Measurements from ENCODE around the gene CAMTA1.
"Not testable (repeated sequence)": the region's sequence is repeated elsewhere in the genome, so short reads cannot be mapped to it uniquely, and the experiment has no call there.

Gene CAMTA1

DNA sequence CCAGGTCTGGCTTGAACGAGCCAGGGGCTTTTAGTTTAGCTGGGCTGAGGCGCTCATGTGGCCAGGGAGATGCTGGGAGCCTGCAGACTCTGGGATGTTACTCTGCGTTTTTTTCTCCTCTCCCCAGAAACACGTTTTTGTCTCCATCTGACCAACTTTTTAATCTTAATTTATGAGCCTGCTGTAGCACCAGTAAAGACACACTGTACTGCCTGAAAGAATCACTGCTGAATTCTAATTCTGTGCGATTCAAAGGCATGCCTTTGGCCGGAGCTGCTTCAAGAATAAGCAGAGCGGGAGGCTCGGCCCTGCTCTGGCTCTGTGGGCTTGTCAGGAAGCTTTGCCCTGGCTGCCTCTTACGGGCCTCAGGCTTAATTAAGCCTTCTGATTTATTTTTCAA is 129.5 kb downstream of the CAMTA1 start:
- H3K9me3 ChIP-seq (ENCODE audit: low read length), result no peaks in the 10 kb centered on the region
- peaks cover 0 to 22% of the 10 kb centered on the region in 2 donors for H3K27me3 ChIP-seq (ENCODE audit: control insufficient read depth in 1 of 2, insufficient read depth in 2 of 2, low read length in 2 of 2)
- no peak overlapping the region for H3K4me3 ChIP-seq (ENCODE audit: low read depth in 1 of 2, low read length in 2 of 2)
- no peak overlapping the region for H3K9ac ChIP-seq (ENCODE audit: low read length)
- no peak overlapping the region for H3K27ac ChIP-seq (ENCODE audit: low read depth, low read length)
- H3K36me3 ChIP-seq (ENCODE audit: insufficient read depth, low read length), result no peaks in the 10 kb centered on the region
- no peaks in the 10 kb centered on the region for H3K4me1 ChIP-seq (ENCODE audit: insufficient read depth, low read length)

- peaks cover 0 to 17% of the 10 kb centered on the region in 2 donors for H3K27me3 ChIP-seq (ENCODE audit: control insufficient read depth in 1 of 2, insufficient read depth in 2 of 2, low read length in 2 of 2)
These were observed 130.8 kb downstream of the CAMTA1 start for GRCh38 chr1:6915999-6916565.

DNA sequence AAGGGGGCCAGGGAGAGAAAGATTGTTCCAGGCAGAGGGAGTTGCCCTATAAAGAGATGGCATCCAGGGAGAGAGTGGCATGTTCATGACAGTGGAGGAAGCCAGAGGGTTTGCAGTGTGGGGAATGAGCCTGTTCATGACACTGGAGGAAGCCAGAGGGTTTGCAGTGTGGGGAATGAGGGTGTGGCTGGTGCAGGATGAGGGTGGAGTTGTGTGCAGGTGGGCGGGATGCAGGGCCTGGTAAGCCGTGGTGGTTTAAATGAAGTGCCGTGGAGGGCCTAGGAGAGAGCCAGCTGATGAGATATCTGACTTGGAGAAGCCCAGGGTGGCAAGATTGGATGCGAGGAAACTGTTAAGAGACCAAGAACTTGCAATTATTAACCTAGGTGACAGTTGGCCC is 131.8 kb downstream of the CAMTA1 start:
- H3K9me3 ChIP-seq (ENCODE audit: low read length), result no peaks in the 10 kb centered on the region
- no peak overlapping the region for H3K4me3 ChIP-seq (ENCODE audit: low read depth in 1 of 2, low read length in 2 of 2)
- no peak overlapping the region for H3K9ac ChIP-seq (ENCODE audit: low read length)
- peaks cover 4% of the 10 kb centered on the region for H3K4me1 ChIP-seq (ENCODE audit: insufficient read depth, low read length)
- no peaks in the 10 kb centered on the region for H3K36me3 ChIP-seq (ENCODE audit: insufficient read depth, low read length)
- peaks cover 0 to 17% of the 10 kb centered on the region in 2 donors for H3K27me3 ChIP-seq (ENCODE audit: control insufficient read depth in 1 of 2, insufficient read depth in 2 of 2, low read length in 2 of 2)
- no peak overlapping the region for H3K27ac ChIP-seq (ENCODE audit: low read depth, low read length)

More at GRCh38 chr1:6915999-6916565, 130.8 kb downstream of the CAMTA1 start:
- Histone ChIP-seq H3K4me1 (ENCODE audit: insufficient read depth, low read length) (no peaks in the 10 kb centered on the region), H3K27ac (ENCODE audit: low read depth, low read length) (no peak overlapping the region), H3K4me3 (ENCODE audit: low read depth in 1 of 2, low read length in 2 of 2) (no peak overlapping the region), H3K36me3 (ENCODE audit: insufficient read depth, low read length) (no peaks in the 10 kb centered on the region), H3K9me3 (ENCODE audit: low read length) (no peaks in the 10 kb centered on the region), H3K9ac (ENCODE audit: low read length) (no peak overlapping the region)

DNA sequence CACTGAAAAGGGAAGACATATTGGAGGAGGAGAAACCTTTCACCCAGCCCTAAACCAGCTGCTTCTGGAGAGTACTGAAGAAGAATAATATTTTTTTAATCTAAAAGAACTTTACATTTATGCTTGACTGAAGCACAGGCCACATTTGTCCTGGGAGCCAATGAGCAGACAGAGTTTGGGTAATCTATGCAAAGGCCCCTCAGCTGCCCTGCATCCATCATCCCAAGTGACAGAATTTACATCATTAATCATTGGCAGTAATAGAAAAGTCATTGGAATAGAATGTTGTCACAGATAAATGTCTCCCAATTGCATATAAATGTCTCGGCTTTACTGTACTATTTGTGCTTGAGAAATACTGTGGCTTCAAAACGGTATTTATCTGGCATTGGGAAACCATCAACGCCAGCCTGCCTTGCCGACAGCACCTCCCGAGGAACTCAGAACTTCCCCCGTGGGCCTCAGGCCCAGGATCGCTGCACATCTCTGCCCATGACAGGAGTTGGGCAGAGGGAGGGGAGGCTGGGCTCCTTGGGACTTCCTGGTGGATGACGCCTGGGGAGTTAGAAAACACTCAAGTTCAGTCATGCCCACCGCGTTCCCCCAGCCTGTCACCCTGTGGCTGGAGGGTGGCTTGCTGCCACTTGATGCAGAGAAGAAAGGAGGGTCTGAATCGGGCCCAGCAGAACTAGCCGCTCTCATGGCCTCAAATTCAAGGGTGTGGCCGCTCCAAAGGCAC is 133.1 kb downstream of the CAMTA1 start:
- Histone ChIP-seq H3K4me3 (ENCODE audit: low read depth in 1 of 2, low read length in 2 of 2) (no peak overlapping the region), H3K9me3 (ENCODE audit: low read length) (no peaks in the 10 kb centered on the region), H3K27ac (ENCODE audit: low read depth, low read length) (no peak overlapping the region), H3K4me1 (ENCODE audit: insufficient read depth, low read length) (peaks cover 15% of the 10 kb centered on the region), H3K9ac (ENCODE audit: low read length) (no peak overlapping the region), H3K36me3 (ENCODE audit: insufficient read depth, low read length) (no peaks in the 10 kb centered on the region), H3K27me3 (ENCODE audit: control insufficient read depth in 1 of 2, insufficient read depth in 2 of 2, low read length in 2 of 2) (peaks cover 0 to 7% of the 10 kb centered on the region in 2 donors)

GRCh38 chr1:6918925-6919511 is 133.8 kb downstream of the CAMTA1 start:
- H3K27me3 ChIP-seq (ENCODE audit: control insufficient read depth in 1 of 2, insufficient read depth in 2 of 2, low read length in 2 of 2), result peaks cover 0 to 5% of the 10 kb centered on the region in 2 donors
- H3K36me3 ChIP-seq (ENCODE audit: insufficient read depth, low read length), result no peaks in the 10 kb centered on the region
- peaks cover 20% of the 10 kb centered on the region for H3K4me1 ChIP-seq (ENCODE audit: insufficient read depth, low read length)
- H3K9ac ChIP-seq (ENCODE audit: low read length), result no peak overlapping the region
- no peak overlapping the region for H3K4me3 ChIP-seq (ENCODE audit: low read depth in 1 of 2, low read length in 2 of 2)
- no peaks in the 10 kb centered on the region for H3K9me3 ChIP-seq (ENCODE audit: low read length)
- H3K27ac ChIP-seq (ENCODE audit: low read depth, low read length), result no peak overlapping the region

GRCh38 chr1:6921506-6921905 is 136.3 kb downstream of the CAMTA1 start:
- Histone ChIP-seq H3K27ac (ENCODE audit: low read depth, low read length) (peak overlapping the region; percentile 54), H3K4me1 (ENCODE audit: insufficient read depth, low read length) (peaks cover 24% of the 10 kb centered on the region)
- H3K27me3 ChIP-seq (ENCODE audit: control insufficient read depth in 1 of 2, insufficient read depth in 2 of 2, low read length in 2 of 2), result not testable (repeated sequence)

DNA sequence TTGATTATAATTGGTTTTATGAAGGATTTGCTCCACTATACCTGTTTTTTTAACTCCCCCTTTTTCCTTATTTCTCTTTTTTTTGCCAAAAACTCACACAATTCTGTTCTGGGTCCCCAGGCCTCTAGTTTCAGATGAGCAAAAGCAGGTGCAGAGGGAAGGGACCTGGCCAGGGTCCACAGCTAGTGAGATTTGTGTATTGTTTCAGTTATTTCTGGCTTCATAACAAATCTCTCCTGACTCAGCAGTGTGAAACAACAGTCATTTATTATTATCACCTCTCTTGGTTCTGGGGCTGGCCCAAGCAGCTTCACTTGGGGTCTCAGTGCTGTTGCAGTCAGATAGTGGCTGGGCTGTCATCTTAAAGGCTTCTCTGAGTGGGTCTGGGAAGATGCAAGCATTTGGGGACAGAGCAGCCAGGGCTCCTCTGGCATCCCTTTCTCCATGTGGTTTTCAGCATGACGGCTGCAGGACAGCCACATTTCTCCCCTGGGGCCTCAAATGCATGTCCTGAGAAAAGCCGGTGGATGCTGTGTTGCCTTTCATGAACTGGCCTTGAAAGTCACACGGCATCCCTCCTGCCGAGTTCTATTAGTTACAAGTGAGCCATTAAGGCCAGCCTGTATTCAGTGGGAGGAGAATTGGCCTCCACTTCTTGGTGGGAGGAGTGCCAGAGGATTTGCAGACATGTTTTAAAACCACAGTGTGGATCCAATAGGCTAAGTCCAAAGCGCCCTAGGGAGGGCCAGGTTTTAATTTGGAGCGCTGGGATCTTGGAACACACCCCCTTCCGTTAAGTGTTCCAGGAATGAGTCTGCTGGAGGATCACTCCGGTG is 137.1 kb downstream of the CAMTA1 start:
- Histone ChIP-seq H3K4me3 (ENCODE audit: low read depth in 1 of 2, low read length in 2 of 2) (no peak overlapping the region), H3K27ac (ENCODE audit: low read depth, low read length) (peak overlapping the region; percentile 54), H3K9ac (ENCODE audit: low read length) (no peak overlapping the region), H3K27me3 (ENCODE audit: control insufficient read depth in 1 of 2, insufficient read depth in 2 of 2, low read length in 2 of 2) (no peaks in the 10 kb centered on the region), H3K36me3 (ENCODE audit: insufficient read depth, low read length) (no peaks in the 10 kb centered on the region), H3K4me1 (ENCODE audit: insufficient read depth, low read length) (peaks cover 24% of the 10 kb centered on the region), H3K9me3 (ENCODE audit: low read length) (no peaks in the 10 kb centered on the region)

More at GRCh38 chr1:6921506-6921905, 136.3 kb downstream of the CAMTA1 start:
- not testable (repeated sequence) for H3K9ac ChIP-seq (ENCODE audit: low read length); H3K4me3 ChIP-seq (ENCODE audit: low read depth in 1 of 2, low read length in 2 of 2); H3K36me3 ChIP-seq (ENCODE audit: insufficient read depth, low read length); H3K9me3 ChIP-seq (ENCODE audit: low read length)

GRCh38 chr1:6923012-6923411 is 137.8 kb downstream of the CAMTA1 start:
- peaks cover 24% of the 10 kb centered on the region for H3K4me1 ChIP-seq (ENCODE audit: insufficient read depth, low read length)
- H3K27ac ChIP-seq (ENCODE audit: low read depth, low read length), result peak overlapping the region; percentile 21
- H3K9me3 ChIP-seq (ENCODE audit: low read length), result no peaks in the 10 kb centered on the region
- no peaks in the 10 kb centered on the region for H3K27me3 ChIP-seq (ENCODE audit: control insufficient read depth in 1 of 2, insufficient read depth in 2 of 2, low read length in 2 of 2)
- no peak overlapping the region for H3K9ac ChIP-seq (ENCODE audit: low read length)
- no peak overlapping the region for H3K4me3 ChIP-seq (ENCODE audit: low read depth in 1 of 2, low read length in 2 of 2)
- H3K36me3 ChIP-seq (ENCODE audit: insufficient read depth, low read length), result no peaks in the 10 kb centered on the region

DNA sequence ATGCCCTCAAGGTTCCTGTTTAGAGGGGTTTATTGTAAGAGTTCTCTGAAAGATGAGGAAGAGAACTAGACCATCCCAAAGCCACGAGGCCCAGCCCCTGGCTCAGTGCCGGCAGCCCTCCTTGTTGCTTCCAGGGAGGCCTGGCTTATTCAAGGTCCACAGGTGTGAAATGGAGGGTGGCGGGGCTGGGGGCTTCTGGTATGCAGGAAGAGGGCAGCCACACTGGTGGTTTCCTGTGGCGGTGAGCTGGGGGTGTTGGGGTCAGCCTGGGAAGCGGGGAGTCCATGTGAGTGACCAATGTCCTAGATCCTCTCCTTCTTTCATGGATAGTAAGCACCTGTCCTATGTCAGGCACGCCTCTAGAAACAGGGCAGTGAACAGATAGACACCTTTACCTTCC is 138.2 kb downstream of the CAMTA1 start:
- H3K36me3 ChIP-seq (ENCODE audit: insufficient read depth, low read length), result no peaks in the 10 kb centered on the region
- H3K9ac ChIP-seq (ENCODE audit: low read length), result no peak overlapping the region
- H3K4me1 ChIP-seq (ENCODE audit: insufficient read depth, low read length), result peaks cover 24% of the 10 kb centered on the region
- peak overlapping the region; percentile 21 for H3K27ac ChIP-seq (ENCODE audit: low read depth, low read length)
- no peaks in the 10 kb centered on the region for H3K27me3 ChIP-seq (ENCODE audit: control insufficient read depth in 1 of 2, insufficient read depth in 2 of 2, low read length in 2 of 2)
- H3K9me3 ChIP-seq (ENCODE audit: low read length), result no peaks in the 10 kb centered on the region
- H3K4me3 ChIP-seq (ENCODE audit: low read depth in 1 of 2, low read length in 2 of 2), result no peak overlapping the region

DNA sequence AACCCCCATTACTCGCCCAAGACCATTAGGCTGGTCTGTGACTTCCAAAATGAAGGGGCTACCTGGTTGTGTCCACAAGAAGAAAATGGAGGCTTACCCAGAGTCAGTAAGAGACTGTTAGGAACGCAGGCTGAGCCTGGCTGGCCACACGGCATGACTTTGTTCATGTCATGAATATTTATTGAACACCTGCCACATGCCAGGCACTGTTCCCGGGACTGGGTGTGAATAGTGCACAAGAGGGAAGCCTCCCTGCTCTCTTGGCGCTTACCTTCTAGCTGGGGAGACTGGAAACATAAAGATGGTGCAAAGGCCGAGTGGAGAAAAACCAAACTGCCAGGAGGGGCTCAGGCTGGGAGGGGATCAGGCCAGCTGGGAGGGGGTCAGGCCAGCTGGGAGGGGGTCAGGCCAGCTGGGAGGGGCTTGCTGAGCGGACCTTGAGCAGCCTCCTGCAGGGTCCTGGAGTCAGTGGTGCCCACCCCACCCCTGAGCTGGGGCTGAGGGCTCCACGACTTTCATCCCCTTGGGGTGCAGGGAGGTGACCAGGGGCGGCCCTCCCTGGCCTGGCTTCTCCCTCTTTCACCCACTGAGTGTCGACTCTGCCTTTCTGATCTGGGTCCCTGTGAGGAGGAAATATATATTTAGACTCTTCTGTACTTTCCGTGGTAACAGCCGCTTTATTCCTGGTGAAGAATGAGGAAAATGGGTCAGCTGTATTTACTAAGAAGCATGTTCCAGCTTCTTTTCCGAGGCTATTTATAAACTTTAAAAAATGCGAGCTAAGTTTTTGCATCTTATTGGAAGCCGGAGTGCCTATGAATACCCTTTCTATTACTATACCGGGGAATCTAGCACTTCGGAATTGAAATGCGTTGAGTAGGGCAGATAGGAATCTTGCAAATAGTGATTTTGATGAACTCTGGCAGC is 139.0 kb downstream of the CAMTA1 start:
- H3K27me3 ChIP-seq (ENCODE audit: control insufficient read depth in 1 of 2, insufficient read depth in 2 of 2, low read length in 2 of 2), result no peaks in the 10 kb centered on the region
- no peaks in the 10 kb centered on the region for H3K36me3 ChIP-seq (ENCODE audit: insufficient read depth, low read length)
- H3K9ac ChIP-seq (ENCODE audit: low read length), result no peak overlapping the region
- H3K4me3 ChIP-seq (ENCODE audit: low read depth in 1 of 2, low read length in 2 of 2), result no peak overlapping the region
- H3K4me1 ChIP-seq (ENCODE audit: insufficient read depth, low read length), result peaks cover 24% of the 10 kb centered on the region
- no peaks in the 10 kb centered on the region for H3K9me3 ChIP-seq (ENCODE audit: low read length)
- no peak overlapping the region for H3K27ac ChIP-seq (ENCODE audit: low read depth, low read length)

Measured in muscle layer of colon (tissue), 2 donors.